GM13977 (cell line): Measurements from ENCODE around the gene BAIAP2.
A peak's percentile ranks its signal among the peaks of the same experiment; 100 is the strongest.

ENCODE experiments used
- DNase-seq: peaks from one replicate; pipeline ENCODE4 v3.0.0; 2012; ENCODE audit warnings: low spot score
- in situ Hi-C: fragments of 300-500 bp; cut with MboI; formaldehyde crosslinking; loops from one replicate; pipeline ENCODE4 v1.12.0; 2022; ENCODE audit warnings: low sequenced_read_pairs, low pct_unique_long_range_greater_than_20kb, mixed read lengths, inconsistent platforms; ENCODE audit not compliant: unreplicated experiment
- TF ChIP-seq, protein P1 (sequence below): IDR thresholded peaks from 2 replicates; pipeline ENCODE4 v1.5.1; 2012; ENCODE audit warnings: mild to moderate bottlenecking, control low read depth; ENCODE audit not compliant: insufficient read depth; ENCODE audit errors: extremely low read depth, missing control alignments

BAIAP2 gene

DNA sequence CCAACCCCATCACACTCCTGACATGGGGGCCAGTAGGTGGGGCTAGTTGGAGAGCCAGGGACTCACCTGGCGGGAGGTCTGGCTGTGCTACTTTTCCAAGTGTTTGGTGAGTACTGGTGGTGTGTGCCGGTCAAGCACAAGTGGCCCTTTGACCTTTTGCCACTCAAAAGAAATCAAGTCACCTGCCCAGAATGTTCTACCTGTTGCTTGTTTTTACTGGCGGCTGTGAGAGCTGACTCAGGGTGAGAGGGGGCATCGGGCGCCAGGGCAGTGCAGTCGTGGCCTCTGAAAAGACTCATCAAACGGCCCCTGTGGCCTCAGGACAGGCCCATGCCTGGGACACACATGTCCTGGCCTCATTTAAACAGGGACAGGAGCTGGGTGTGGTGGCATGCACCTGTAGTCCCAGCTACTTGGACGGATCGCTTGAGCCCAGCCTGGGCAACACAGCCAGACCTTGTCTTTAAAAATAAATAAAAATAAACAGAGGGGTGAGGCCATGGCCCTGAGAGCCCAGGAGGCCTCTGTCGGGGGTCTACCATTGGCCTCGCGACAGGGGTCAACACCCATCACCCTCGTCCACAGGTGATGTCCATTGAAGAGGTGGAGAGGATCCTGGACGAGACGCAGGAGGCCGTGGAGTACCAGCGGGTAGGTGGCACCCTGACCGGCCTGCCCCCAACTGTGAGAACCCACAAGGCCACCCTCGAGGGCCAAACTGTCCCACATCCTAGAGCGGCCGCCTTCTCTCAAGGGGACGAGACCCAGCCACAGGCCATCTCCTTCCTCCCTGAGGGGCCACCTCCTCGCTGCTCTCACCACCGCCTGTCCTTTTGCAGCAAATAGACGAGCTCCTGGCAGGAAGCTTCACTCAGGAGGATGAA, 38.3 kb upstream of the BAIAP2 start:
- TF ChIP-seq, protein P1, sequence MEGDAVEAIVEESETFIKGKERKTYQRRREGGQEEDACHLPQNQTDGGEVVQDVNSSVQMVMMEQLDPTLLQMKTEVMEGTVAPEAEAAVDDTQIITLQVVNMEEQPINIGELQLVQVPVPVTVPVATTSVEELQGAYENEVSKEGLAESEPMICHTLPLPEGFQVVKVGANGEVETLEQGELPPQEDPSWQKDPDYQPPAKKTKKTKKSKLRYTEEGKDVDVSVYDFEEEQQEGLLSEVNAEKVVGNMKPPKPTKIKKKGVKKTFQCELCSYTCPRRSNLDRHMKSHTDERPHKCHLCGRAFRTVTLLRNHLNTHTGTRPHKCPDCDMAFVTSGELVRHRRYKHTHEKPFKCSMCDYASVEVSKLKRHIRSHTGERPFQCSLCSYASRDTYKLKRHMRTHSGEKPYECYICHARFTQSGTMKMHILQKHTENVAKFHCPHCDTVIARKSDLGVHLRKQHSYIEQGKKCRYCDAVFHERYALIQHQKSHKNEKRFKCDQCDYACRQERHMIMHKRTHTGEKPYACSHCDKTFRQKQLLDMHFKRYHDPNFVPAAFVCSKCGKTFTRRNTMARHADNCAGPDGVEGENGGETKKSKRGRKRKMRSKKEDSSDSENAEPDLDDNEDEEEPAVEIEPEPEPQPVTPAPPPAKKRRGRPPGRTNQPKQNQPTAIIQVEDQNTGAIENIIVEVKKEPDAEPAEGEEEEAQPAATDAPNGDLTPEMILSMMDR = no peak
- DNase-seq = peak; percentile 12
- in situ Hi-C loops = no loop called here

DNA sequence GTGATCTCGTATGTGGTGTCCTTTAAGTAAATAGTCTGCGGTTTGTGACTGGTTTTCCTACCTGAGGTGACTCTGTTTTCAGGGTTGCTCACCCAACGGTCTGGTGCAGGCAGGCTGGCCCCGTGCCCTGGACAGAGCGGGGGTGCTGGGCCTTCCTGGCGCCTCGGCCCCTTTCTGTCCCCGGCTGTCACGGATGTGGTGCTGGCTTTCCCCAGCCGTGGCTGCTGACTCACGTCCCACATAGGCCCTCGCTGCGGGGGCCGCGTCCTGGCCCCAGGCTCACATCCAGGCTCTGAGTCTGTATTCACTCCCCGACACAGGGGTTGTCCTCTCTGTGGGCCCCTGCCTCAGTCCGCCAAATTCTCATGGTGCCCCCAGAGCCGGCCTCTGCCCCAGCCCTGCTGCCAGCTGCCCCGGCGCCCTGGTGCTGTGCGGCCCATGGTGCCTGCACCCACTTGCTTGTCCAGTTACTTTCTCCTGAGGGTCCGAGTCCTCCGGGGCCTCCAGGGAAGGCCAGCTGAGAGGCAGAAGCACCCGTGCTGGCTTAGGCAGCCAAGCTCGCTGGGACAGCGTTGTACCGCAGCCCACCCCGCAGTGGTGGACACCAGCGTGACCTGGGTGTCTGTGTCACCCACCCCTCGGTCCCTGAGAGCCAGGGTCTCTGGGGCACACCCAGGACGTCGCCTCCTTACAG, 37.4 kb upstream of the BAIAP2 start:
- peak; percentile 18 for DNase-seq
- TF ChIP-seq, protein P1 = no peak
- in situ Hi-C loops = no loop called here

DNA sequence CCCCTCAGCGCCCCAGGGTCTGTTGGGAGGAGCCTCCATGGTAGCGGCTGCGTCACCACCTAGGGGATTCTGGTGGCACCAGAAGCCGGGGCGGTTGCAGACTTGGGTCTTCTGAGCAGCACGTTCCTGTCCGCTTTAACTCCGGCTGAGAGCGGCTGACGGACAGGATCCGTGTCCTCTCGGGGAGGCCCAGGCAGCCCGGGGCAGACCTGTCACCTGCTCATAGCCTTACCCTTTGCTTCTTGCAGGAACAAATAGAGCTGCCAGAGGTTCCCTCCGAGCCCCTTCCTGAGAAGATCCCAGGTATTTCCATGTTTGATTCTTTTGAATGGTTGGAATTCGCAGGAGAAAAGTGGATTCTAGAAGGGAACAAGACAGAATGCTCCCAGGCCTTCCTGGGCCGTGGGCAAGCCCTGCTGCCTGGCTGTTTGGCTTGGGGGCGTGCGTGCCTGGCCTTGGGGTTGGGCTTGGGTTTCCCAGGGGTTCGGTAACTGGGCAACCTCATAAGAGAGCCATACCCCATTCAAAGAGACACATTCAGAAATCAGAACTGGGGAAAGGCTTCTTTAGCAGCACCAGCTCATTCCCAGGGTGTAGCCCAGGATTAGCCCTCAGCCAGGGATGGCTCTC, 36.7 kb upstream of the BAIAP2 start:
- in situ Hi-C loops = no loop called here
- peak; percentile 22 for DNase-seq
- TF ChIP-seq, protein P1 = no peak

GRCh38 chr17:80998748-80999535, 36.0 kb upstream of the BAIAP2 start:
- TF ChIP-seq, protein P1 = no peak
- in situ Hi-C loops = no loop called here

GRCh38 chr17:80999536-81000333, 35.2 kb upstream of the BAIAP2 start:
- peak; percentile 27 for DNase-seq
- TF ChIP-seq, protein P1 = no peak
- in situ Hi-C loops = no loop called here

More at GRCh38 chr17:80998748-80999535, 36.0 kb upstream of the BAIAP2 start:
- DNase-seq = peak; percentile 24
